GM19043 (cell line): ENCODE data around the gene PTH2.

Experiments
- ATAC-seq: cut with Tn5 transposase; IDR thresholded peaks from one replicate; pipeline ENCODE4 v1.9.1; 2021; ENCODE audit warnings: low read depth; ENCODE audit not compliant: unreplicated experiment

PTH2 gene

GRCh38 chr19:49415102-49415809 lies 8.0 kb downstream of the PTH2 start:
- ATAC-seq, result no peak

- no peak for ATAC-seq
These were observed 9.0 kb downstream of the PTH2 start for GRCh38 chr19:49414256-49414655.

GRCh38 chr19:49413348-49413747 lies 9.9 kb downstream of the PTH2 start:
- ATAC-seq, result no peak

GRCh38 chr19:49411681-49412326 lies 11.4 kb downstream of the PTH2 start:
- no peak for ATAC-seq

GRCh38 chr19:49409441-49410029 lies 13.7 kb downstream of the PTH2 start:
- no peak for ATAC-seq

- no peak for ATAC-seq
These were observed 14.3 kb downstream of the PTH2 start for GRCh38 chr19:49408816-49409440.

- ATAC-seq, result no peak
These were observed 15.7 kb downstream of the PTH2 start for GRCh38 chr19:49407482-49408015.

GRCh38 chr19:49407079-49407478 lies 16.2 kb downstream of the PTH2 start:
- no peak for ATAC-seq

- ATAC-seq, result no peak
These were observed 19.6 kb downstream of the PTH2 start for GRCh38 chr19:49403404-49404187.

- no peak for ATAC-seq
These were observed 23.2 kb downstream of the PTH2 start for GRCh38 chr19:49400029-49400428.

GRCh38 chr19:49398931-49399330 lies 24.3 kb downstream of the PTH2 start:
- no peak for ATAC-seq

GRCh38 chr19:49398001-49398615 lies 25.1 kb downstream of the PTH2 start:
- no peak for ATAC-seq

- ATAC-seq, result no peak
These were observed 26.3 kb downstream of the PTH2 start for GRCh38 chr19:49396738-49397505.

GRCh38 chr19:49395581-49396407 lies 27.4 kb downstream of the PTH2 start:
- no peak for ATAC-seq

- no peak for ATAC-seq
These were observed 29.4 kb downstream of the PTH2 start for GRCh38 chr19:49393881-49394280.

GRCh38 chr19:49391581-49392399 lies 31.5 kb downstream of the PTH2 start:
- ATAC-seq, result no peak

- no peak for ATAC-seq
These were observed 32.3 kb downstream of the PTH2 start for GRCh38 chr19:49390929-49391359.
